ENCODE data around the gene WNT1.

WNT1 gene

DNA sequence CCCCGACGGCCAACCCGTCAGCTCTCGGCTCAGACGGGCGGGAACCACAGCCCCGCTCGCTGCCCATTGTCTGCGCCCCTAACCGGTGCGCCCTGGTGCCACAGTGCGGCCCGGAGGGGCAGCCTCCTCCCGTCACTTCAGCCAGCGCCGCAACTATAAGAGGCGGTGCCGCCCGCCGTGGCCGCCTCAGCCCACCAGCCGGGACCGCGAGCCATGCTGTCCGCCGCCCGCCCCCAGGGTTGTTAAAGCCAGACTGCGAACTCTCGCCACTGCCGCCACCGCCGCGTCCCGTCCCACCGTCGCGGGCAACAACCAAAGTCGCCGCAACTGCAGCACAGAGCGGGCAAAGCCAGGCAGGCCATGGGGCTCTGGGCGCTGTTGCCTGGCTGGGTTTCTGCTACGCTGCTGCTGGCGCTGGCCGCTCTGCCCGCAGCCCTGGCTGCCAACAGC lies at the start of gene WNT1:
TSS of gene WNT1 (plus strand) at position 32 of the 450 bp plus-strand sequence. CDS start at position 361, 329 bp downstream.
- DNase-seq (ENCODE audit: low read depth) = no peak

DNA sequence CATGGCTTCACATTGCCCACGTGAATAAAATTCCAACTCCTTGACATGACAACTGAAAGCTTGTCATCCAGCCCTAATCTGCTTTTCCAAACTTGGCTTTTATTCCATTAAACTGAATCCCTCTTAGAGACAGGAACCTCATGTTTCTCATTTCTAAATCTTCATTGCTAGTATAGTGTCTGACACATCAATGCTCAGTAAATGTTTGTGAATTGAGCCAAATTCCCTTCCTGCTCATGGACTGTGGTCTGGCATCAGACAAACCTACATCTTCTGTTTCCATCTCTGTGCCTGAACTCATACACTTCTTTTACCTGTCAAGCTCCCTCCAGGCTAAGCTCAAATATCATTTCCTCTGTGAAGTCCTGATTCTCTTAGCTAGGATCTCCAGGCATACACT lies 48.6 kb upstream of the WNT1 start:
- DNase-seq (ENCODE audit: low read depth) = no peak

DNA sequence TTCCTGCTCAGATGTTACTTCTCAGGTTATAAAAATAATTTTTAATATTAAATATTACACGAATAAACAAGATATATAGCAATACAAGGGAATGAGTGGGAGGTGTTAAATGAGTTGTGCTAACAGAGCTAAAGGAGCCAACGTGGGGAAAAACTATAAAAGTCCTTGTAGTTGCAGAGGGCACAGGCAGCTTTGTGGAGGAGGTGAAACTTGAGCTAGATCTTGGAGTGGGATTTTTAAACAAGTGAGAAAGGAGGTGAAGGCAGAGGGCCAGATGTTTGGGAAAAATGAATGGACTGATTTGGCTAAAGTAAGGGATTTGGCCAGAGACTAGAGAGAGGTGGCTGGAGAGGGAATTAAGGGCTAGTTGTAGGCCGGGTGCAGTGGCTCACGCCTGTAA lies 47.6 kb upstream of the WNT1 start:
- no peak for DNase-seq (ENCODE audit: low read depth)

DNA sequence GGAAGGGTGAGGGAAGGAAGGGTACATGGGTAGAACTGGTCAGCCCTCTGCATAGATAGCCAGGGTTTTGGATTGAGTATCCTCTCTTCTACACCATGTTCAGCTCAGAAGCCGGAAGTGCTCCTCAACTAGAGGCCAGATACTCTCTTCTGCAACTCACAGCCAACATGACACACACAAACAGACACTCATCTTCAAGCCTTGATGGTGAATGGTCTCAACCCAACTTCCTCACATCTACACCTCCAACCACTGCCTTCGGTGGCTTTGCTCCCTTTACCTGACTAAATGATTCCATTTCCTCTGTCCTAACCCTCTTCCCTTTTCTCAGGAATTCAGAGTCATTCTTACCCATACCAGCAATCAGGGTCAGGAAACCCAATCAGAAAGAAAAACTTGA lies 45.2 kb upstream of the WNT1 start:
- DNase-seq (ENCODE audit: low read depth) = no peak

DNA sequence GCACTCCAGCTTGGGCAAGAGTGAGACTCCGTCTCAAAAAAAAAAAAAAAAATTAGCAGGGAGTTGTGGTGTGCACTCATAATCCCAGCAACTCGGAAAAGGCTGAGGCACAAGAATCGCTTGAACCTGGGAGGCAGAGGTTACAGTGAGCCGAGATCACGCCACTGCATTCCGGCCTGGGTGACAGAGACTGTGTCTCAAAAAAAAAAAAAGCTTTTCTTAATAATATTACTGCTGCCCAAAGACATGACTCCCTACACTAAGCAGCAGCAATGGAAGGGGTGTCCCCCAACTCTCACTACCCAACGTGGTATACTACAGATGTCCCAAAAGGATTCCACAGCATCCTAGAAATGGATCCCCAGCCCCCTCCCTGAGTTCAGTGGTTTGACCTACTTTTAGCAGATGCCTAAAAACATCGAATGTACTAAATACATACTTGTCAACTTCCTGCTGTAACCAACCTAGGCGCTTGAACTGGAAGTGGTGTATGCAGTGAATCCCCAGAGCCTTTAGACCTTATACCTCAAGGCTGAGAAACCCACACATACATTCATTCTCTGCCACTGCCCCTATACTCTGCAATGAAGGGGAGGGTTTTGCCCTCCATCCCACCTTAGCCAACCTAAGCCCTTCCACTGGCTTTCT lies 44.3 kb upstream of the WNT1 start:
- no peak for DNase-seq (ENCODE audit: low read depth)

DNA sequence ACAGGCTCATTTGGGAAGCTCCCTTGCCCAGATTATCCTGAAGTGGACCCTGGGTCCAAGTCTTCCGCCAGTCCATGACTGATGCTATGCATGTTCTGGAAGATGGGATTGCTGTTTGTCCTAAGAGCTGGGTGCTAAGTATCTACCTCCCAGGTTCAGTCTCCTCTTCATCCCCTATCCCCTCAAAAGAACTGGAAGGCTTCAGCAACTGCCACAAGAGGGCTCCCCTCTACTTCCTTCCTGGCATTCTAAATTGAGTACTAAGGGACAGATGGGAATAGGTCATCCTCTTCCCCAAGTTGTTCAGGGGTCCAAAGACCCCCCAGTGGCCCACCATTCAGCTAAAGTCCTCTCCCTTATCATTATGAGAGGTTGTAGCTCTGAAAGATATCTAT lies 43.8 kb upstream of the WNT1 start:
- DNase-seq (ENCODE audit: low read depth) = no peak

DNA sequence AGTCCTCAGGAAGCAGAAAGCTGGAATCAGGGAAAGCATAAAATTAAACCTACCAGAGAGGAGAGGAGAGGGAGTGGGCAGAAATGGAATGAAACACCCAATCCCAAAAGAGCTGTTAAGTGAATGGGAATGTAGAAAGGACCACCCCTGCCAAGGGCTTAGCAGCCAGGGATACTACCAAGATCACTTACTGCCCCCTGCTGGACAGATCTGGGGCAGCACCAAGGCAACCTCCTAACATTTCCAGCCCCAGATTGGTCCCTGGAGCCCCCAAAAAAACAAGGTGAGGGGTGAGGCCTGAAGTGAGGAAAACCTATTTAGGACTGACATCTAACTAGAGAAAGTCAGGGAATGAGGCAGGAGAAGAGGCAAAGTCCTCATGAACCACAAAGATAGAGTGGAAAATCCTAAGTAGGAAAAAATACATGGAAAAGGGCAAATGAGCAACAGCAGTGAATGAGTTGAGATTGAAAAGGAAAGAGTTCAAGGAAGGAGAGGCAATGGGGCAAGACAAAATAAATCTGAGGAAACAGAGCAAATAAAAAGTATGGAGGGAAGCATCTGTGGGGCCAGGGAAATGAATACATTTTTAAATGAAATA lies 41.6 kb upstream of the WNT1 start:
- DNase-seq (ENCODE audit: low read depth) = peak; percentile 72

DNA sequence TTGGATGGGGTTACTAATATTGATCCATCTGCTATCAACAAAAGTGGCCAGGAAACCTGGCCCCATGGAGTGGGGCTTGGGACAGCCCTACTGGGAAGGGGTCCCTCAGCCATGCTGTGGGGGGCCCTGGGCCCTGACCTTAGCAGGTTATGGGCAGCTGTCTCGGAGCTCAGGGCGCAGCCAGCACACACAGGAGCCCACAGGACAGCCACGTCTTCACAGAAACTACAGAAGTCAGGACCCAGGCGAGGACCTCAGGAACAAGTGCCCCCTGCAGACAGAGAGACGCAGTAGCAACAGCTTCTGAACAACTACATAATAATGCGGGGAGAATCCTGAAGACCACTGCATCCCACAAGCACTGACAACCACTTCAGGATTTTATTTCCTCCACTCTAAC lies 41.0 kb upstream of the WNT1 start:
- no peak for DNase-seq (ENCODE audit: low read depth)

DNA sequence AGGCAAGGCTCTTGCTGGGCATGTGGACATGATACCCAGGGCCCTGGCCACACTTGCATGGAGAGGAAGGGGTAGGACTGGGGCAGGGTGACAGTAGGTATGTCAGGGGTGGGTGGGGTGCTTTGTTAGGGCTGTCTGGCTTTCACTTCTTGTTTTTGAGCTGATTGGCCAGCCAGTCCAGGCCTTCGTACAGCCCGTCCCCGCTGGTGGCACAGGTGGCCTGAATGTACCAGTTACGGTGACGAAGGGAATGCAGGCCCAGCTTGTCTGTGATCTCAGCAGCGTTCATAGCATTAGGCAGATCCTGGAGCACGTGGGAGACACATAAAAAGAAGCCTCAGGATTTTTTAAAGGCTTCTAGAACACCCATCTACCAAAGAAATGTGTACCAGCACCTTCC lies 39.3 kb upstream of the WNT1 start:
- DNase-seq (ENCODE audit: low read depth) = no peak

DNA sequence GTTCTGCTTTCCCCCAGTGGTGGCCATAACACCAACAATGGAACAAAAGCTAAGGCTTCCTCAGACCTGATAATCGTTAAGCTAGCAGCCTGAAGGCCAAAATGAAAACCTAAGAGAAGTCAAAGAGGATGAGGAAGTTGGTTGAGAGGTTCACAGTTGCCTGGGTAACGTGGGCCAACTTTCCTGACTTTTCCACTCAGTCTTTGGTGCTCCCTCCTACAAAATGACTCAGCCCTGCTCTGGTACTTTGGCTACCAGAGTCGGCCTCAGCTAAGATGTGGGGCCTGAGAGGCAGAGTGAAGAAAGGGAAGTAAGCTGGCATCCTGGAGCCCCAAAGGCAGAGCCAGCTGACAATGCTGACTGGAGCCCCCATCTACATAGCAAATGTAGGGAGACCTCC lies 37.9 kb upstream of the WNT1 start:
- no peak for DNase-seq (ENCODE audit: low read depth)

DNA sequence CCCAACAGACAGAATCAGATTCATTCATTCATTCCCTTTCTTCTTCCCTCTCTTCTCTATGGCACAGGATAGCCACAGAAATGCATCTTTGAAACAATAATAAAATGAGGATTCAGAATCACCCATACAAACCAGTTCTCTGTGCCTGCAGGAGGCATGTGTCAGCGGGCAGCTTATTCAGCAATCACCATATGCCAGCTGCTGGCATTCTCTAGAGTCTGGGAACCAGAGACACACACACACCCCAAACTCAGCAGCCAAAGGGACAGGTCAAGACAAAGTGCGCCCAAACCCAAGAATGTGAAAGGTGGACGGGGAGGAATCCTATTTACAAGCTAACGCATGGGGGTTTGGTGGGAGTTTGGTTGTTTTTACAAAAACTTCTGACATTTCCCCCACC lies 34.9 kb upstream of the WNT1 start:
- DNase-seq (ENCODE audit: low read depth) = no peak

DNA sequence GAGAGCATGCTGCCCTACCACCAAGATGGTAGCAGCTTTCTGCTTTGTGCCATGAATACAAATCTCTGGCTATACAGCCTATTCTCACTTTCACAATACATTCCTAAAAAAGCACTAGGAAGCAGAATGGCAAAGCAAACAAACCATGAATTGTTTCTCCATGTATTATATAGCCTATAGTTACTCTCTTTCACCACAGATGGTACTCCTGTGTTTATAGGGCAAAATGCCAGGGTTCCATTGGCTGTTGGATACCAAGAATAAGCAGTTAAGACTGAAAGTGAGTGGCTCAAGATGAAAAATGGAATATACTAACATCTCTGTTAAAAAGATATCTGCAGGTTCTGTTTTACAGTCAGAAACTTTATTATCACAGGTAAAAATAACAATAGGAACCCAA lies 31.9 kb upstream of the WNT1 start:
- DNase-seq (ENCODE audit: low read depth) = no peak

DNA sequence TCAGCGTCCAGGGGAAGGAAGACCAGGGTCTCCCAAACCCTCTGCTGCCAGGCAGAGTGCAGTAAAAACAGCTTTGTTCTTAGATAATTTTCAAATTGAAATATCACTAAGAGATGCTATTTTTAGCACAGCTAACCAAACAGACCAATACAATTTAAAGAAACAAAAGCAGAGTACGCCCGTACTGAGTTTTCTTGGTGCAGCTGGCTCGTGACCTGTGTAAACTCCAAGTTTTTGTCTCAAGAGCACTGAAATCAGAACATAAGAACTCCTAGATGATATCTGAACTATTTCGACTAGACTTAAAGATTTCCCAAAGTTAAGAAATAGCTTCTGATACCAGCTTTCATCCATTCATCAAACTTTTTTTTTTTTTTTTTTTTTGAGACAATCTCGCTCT lies 31.2 kb upstream of the WNT1 start:
- no peak for DNase-seq (ENCODE audit: low read depth)

DNA sequence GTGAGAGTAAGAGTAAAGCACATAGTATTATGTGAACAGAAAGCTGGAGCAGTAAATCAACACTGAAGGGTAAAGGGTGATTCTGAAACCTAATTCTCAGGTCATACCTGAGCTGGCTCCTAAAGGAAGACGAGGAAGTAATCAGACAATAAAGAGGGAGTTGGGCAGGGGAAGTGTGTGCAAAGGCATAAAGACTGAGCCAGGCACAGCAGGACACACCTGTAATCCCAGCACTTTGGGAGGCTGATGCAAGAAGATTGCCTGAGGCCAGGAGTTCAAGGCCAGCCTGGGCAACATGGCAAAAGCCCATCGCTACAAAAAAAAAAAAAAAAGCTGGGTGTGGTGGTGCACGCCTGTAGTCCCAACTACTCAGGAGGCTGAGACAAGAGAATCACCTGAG lies 30.4 kb upstream of the WNT1 start:
- DNase-seq (ENCODE audit: low read depth) = no peak

DNA sequence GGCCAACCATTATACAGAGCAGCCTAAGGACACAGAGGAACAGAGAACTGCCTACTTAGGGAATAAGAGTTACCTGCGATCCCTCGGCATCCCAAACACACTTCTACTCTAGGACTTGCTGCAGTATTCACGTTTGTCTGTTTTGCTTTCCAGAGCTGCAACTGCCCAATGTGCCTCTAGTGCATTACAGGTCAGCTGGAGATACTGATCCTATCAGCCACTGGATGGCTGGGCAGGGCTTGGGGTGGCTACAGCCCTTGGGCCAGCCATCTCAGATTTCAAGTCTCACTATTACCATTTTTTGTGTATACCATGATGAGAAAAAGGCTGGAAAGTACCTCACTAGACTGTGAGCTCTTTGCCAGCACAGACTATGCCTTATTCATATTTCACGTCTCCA lies 25.4 kb upstream of the WNT1 start:
- DNase-seq (ENCODE audit: low read depth) = no peak

DNA sequence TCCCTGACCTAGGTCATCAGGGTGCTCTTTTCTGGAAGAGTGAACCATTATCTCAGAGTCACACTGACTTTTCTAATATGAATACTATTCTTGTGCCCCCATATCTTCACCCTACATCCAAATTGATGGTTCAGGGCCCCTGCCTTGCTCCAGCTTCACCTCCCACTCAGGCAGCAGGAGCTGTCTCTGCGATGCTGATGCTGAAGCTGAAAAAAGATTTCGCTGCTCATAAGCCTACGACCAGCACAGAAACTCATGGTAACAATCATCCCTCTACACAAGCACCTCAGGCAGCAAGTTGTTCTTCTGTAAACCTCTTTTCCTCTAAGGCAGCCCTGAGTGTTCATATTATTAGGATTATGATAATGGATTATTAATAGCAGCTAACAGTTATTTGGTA lies 24.1 kb upstream of the WNT1 start:
- no peak for DNase-seq (ENCODE audit: low read depth)

DNA sequence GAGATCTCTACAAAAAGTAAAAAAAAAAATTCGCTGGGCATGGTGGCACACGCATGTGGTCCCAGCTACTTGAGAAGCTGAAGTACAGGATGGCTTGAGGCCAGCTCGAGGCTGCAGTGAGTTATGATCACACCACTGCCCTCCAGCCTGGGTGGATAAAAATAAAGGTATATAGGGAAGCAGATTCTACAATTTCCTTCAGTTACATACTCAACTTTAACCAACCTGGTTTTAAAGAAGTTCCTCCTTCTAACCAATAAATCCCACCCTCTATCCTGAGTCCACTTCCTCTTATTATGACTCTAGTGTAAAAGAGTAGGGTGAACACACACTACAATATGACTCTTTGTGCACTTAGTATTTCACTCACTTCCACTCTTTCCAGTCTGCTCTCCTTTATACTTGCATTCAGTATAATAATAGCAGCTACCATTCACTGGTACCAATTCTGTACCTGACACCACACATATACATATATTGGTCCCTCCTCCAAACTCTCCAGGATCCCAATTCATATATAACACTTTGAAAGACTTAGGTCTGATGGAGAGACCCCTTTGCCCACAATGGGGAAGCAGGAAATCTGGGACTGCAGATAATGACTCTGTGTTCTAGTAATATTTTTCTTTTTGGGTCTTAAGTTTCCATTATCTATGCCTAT lies 23.2 kb upstream of the WNT1 start:
- no peak for DNase-seq (ENCODE audit: low read depth)

DNA sequence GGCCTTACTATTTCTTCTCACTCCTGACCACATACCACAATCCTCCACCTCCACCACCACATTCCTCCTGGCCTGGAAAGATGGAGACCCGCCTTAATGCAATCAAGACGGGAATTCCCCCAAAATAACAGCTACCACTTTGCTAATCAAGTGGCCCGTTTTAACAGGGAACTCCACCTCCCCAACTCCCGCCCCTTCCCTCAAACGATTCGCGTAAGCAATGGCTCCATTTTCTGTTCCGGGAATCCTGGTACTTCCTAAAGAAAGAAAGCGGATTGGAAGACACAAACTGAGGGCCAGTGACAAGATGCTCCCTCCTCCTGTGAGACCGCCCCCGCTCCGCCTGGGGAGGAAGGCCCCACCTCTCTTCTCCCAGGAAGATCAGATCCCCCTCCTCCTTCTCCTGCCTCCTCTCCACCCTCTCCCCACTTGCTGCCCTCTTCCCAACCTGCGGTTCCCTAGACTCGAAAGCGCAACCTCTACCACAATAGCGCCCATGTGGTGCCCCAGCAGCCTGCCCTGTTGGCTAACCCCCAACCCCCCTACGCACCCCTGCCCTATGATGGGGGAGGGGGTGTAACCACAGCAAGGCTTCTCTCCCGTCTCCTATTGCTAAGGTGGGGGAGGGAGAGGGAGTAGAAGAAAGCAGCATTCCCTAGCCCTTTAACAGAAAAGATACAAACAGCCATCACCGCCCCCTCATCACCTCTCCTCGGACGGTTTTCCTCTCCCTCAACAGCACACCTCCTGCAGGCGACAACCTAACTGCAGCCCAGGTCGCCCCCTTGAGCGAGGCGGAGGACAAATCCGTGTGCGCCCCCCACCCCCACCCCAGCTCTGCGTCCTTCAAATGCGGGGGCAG lies 21.6 kb upstream of the WNT1 start:
- DNase-seq (ENCODE audit: low read depth) = no peak

DNA sequence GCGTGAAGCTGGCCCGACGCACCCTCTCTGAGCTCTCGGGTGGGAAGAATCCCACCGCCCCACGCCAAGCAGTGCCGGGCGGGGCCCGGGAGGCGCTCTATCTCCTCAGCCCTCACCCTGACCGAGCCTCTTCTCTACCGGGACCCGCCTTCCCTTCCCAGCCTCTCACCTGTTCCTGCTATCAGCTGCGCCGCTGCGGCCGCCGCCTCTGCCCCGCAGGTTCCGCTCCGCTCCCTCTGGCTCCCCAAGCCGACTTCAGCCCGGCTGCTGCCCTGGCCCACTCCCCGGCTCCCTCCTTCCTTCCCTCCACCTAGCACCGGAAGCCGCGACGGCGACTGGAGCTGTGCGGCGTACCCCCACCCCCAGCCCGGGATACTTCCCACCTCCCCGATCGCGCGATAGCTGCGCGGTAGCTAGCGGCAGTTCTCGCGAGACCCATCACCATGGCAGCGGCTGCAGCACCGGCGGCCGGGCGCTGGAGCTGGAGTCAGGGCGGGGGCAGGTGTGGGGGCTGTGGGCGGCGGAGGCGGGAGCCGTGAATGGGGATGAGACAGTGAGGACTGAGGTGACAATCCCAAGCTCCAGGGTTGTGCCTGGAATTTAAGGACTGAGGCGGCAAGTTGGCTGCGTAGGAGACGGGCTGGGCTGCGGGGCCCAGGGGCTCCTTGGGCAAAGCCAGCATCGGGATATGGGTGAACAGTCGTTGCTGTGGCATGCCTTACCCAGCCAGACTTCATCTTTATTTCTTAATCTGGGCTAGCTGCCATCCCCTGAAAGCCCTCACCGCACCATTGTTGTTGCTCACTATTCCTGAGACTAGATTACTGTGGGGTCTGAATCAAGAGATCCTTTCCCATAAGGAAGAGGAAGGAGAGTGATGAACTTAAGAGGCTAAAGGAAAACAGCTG lies 20.7 kb upstream of the WNT1 start, which contains the start of gene ARF3:
TSS of gene ARF3 (minus strand) at position 347 of the 908 bp plus-strand sequence. CDS start 16,392 bp downstream, outside the sequence.
- peak; percentile 91 for DNase-seq (ENCODE audit: low read depth)

DNA sequence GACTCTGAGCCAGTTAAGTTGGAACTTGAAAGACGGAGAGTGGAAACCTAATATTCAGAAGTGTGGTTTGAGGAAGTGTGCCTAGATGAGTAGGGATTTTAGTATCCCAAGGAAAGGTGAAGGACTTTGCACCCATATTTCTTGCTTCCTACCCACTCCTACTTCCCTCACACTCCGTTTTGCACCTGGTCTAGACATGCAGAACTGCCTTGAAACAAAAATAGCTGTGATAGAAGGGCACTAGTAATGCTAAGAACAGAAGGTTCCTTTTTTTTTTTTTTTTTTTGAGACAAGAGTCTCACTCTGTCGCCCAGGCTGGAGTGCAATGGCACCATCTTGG lies 20.1 kb upstream of the WNT1 start:
- no peak for DNase-seq (ENCODE audit: low read depth)

DNA sequence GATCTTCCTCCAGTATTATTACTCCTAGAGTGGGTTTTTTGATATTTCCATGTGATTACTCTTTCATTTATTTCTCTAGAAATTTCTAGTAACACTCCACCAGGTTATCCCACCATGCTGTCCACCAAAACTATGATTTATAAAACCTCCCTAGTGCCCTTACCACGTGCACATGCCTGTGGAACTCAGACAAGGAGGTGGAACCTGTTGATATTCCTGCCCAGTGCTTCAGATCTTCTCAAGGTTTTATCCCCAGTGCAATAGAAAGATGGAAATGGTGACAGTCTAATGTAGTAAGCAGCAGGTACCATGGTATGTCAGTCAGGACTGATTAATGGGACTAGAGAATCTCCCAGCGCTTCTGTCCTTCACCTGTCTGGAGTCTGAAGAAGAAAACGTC lies 17.3 kb upstream of the WNT1 start:
- DNase-seq (ENCODE audit: low read depth) = no peak

DNA sequence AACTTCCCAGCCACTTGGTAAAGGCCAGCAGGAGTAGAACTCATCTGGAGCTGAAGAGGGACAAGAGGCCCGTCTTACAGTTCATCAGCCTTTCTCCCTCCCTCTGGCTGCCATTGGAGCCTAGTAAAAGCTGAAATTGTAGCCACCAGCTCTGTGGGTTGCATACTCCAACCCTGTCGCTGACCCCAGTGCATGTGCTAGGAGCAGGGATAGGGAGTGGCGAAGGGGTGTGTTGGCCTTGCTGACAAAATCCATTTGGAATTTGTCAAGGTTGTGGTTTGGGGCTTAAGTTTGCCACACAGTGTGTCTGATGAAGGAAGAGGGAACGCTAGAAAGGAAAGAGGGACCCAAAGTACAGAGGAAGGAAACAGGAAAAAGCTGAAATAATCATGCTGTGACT lies 16.8 kb upstream of the WNT1 start:
- no peak for DNase-seq (ENCODE audit: low read depth)
